PC-9 (cell line): ENCODE data around the gene CENPB. TPM values are rescaled to one million over a fixed set of nuclear protein-coding genes. Genes with fewer than 3 reads are reported as not detected.

Source experiments
- BruUV-seq: library from RNA; stranded (reverse); fragments of 400-500 nt; replicated peaks from 2 replicates; lab custom pipeline; 2021; lab: Mats Ljungman, UMichigan
- CTCF ChIA-PET: fragments of 300-600 bp; sonication (Branson Sonifier 250); formaldehyde crosslinking; loops from one replicate; lab custom pipeline; 2022; ENCODE audit warnings: antibody characterized with exemption; lab: Charles Lee
- POLR2A ChIA-PET: fragments of 300-600 bp; sonication (Branson Sonifier 250); formaldehyde crosslinking; loops from one replicate; lab custom pipeline; 2022; ENCODE audit warnings: antibody characterized with exemption; ENCODE audit not compliant: unreplicated experiment; lab: Charles Lee
- DNase-seq, 2 experiments: peaks; one replicate each; pipeline versions ENCODE4 v3.0.0 to v3.0.0-alpha.2; 2015 to 2022; ENCODE audit warnings: mixed read lengths in 1 of 2
- H2AFZ ChIP-seq: fragments of 200-600 bp; sonication (generic); 2 replicates; pipeline ENCODE4 v1.8.1; 2017; ENCODE audit warnings: antibody characterized with exemption
- H3F3A ChIP-seq: fragments of 200-600 bp; sonication (generic); 2 replicates; pipeline ENCODE4 v1.8.1; 2017; ENCODE audit warnings: antibody characterized with exemption, mild to moderate bottlenecking, low read depth; ENCODE audit not compliant: insufficient read depth
- H3K27ac ChIP-seq: fragments of 200-600 bp; sonication (generic); 2 replicates; pipeline ENCODE4 v1.6.1; 2016; ENCODE audit warnings: mixed run types
- H3K27me3 ChIP-seq: fragments of 200-600 bp; sonication (generic); 2 replicates; pipeline ENCODE4 v1.6.1; 2016; ENCODE audit warnings: low read depth, mixed run types; ENCODE audit not compliant: insufficient read depth
- H3K36me3 ChIP-seq: fragments of 200-600 bp; sonication (generic); 2 replicates; pipeline ENCODE4 v1.6.1; 2016; ENCODE audit warnings: low read depth, mixed run types
- H3K4me1 ChIP-seq: fragments of 200-600 bp; sonication (generic); replicated peaks from 2 replicates; pipeline ENCODE4 v1.6.1; 2016; ENCODE audit warnings: mixed run types; ENCODE audit not compliant: insufficient read depth
- H3K4me2 ChIP-seq: fragments of 200-600 bp; sonication (generic); 2 replicates; pipeline ENCODE4 v1.6.1; 2017; ENCODE audit warnings: mixed run types
- H3K4me3 ChIP-seq: fragments of 200-600 bp; sonication (generic); 2 replicates; pipeline ENCODE4 v1.6.1; 2016; ENCODE audit warnings: mixed run types
- H3K79me2 ChIP-seq: fragments of 200-600 bp; sonication (generic); 2 replicates; pipeline ENCODE4 v1.6.1; 2017; ENCODE audit warnings: low read depth, mixed run types
- H3K9me2 ChIP-seq: fragments of 200-600 bp; sonication (generic); 2 replicates; pipeline ENCODE4 v1.8.1; 2017; ENCODE audit warnings: mild to moderate bottlenecking; ENCODE audit not compliant: insufficient read depth
- H3K9me3 ChIP-seq: fragments of 200-600 bp; sonication (generic); 2 replicates; pipeline ENCODE4 v1.8.1; 2016; ENCODE audit warnings: low read depth; ENCODE audit not compliant: insufficient read depth
- H4K20me1 ChIP-seq: fragments of 200-600 bp; sonication (generic); 2 replicates; pipeline ENCODE4 v1.8.1; 2017; ENCODE audit not compliant: insufficient read depth
- EZH2 ChIP-seq: fragments of 200-600 bp; sonication (generic); IDR thresholded peaks from 2 replicates; pipeline ENCODE4 v1.8.0; 2017; ENCODE audit warnings: antibody characterized with exemption, low read depth
- intact Hi-C: fragments of 100-400 bp; cut with micrococcal nuclease; formaldehyde crosslinking; loops from one replicate; pipeline ENCODE4 v1.10.0; 2022; ENCODE audit not compliant: unreplicated experiment
- total RNA-seq: library from RNA; stranded (reverse); gene quantifications from 2 replicates; pipeline ENCODE4 v1.2.3, GENCODE V29; 2021
- TF ChIP-seq, protein P1 (sequence below): fragments of 200-600 bp; sonication (generic); conservative IDR thresholded peaks from 2 replicates; pipeline ENCODE4 v1.6.1; 2017; ENCODE audit warnings: mixed run types, antibody characterized with exemption, mild to moderate bottlenecking, moderate library complexity

The CENPB gene
- total RNA-seq, 1 experiment from 2014 or later, result 70.8 TPM

DNA sequence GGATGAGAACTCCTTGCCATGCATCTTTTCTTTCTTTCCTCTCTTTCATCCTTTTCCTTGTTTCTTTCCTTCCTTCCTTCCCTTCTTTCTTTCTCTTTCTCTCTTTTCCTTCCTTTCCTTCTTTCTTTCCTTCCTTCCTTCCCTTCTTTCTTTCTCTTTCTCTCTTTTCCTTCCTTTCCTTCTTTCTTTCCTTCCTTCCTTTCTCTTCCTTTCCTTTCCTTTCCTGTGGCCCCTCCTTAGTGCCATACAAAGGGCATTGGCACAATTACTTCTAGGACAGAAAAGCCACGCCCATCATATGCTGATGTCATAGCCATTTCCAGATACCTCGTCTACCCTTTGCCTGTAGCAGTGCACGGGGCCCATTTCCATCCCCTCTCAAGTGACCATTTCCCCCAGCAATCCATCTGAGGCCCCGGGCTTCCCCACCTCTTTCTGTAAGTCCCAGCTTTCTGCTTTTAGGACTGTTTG, 2.2 kb upstream of the CENPB start:
- Histone ChIP-seq H3K79me2 (peaks cover 28% of the 10 kb centered on the region), H3F3A (peaks cover 8% of the 10 kb centered on the region), H3K27me3 (no peaks in the 10 kb centered on the region), H3K27ac (no peak overlapping the region), H3K9me2 (no peaks in the 10 kb centered on the region), H4K20me1 (peaks cover 17% of the 10 kb centered on the region), H3K4me3 (no peak overlapping the region), H3K9me3 (no peaks in the 10 kb centered on the region), H2AFZ (no peak overlapping the region), H3K36me3 (no peaks in the 10 kb centered on the region), H3K4me2 (no peak overlapping the region), H3K4me1 (peaks cover 24% of the 10 kb centered on the region)
- intact Hi-C loops, result loop anchor here (10.0 kb wide), 2 partner anchors 226 to 316 kb away; partner anchors contain the start of gene RNF24
- CTCF ChIA-PET, result interaction anchor here (0.7 kb wide), 1 partner anchor 196 kb away, joined by 3 read pairs; no protein-coding TSS in a partner anchor
- POLR2A ChIA-PET, result no interaction called here
- no peak for DNase-seq
- BruUV-seq, result no TSS peak
- TF ChIP-seq, protein P1, sequence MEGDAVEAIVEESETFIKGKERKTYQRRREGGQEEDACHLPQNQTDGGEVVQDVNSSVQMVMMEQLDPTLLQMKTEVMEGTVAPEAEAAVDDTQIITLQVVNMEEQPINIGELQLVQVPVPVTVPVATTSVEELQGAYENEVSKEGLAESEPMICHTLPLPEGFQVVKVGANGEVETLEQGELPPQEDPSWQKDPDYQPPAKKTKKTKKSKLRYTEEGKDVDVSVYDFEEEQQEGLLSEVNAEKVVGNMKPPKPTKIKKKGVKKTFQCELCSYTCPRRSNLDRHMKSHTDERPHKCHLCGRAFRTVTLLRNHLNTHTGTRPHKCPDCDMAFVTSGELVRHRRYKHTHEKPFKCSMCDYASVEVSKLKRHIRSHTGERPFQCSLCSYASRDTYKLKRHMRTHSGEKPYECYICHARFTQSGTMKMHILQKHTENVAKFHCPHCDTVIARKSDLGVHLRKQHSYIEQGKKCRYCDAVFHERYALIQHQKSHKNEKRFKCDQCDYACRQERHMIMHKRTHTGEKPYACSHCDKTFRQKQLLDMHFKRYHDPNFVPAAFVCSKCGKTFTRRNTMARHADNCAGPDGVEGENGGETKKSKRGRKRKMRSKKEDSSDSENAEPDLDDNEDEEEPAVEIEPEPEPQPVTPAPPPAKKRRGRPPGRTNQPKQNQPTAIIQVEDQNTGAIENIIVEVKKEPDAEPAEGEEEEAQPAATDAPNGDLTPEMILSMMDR, result no peak
- no peak for TF ChIP-seq EZH2

DNA sequence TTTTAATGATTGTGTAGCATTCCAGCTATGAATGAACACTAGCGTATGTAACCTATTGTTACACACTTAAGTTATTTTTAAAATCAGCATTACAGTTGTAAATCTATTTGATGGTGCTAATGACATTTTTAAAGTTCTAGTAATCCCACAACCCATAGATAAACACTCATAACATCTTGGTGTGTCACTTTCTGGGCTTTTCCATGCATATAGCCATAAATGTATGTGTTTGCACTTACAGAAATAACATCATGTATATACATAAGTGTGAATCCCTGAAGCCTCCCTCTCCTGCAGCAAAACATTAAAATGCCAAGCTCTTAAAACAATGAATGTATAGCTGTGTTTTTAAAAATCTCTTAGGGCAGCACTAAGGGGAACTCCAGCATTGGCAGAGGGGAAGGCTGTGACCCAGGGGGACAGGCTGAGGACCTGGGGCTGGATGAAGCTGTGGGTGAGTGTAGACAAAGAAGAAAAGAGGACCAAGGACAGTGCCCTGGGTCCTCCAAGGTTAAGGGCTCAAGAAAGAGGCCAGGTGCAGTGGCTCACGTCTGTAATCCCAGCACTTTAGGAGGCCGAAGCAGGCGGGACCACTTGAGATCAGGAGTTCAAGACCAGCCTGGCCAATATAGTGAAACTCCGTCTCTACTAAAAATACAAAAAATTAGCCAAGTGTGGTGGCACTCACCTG, 929 bp upstream of the CENPB start:
- H4K20me1 ChIP-seq, result peaks cover 30% of the 10 kb centered on the region
- BruUV-seq, result TSS peak; percentile 58
- H3K4me3 ChIP-seq, result peak overlapping the region; percentile 62
- peak overlapping the region; percentile 82 for H2AFZ ChIP-seq
- peaks cover 36% of the 10 kb centered on the region for H3K4me1 ChIP-seq
- intact Hi-C loops, result loop anchor here (2.0 to 10.0 kb wide), 3 partner anchors 59 to 317 kb away; partner anchors contain the start of genes MAVS and RNF24
- POLR2A ChIA-PET, result interaction anchor here (0.6 kb wide), 3 partner anchors 8 to 83 kb away, joined by 3 to 15 read pairs (median 3); partner anchors contain the start of gene CDC25B
- CTCF ChIA-PET, result interaction anchor here (0.6 to 2.1 kb wide), 6 partner anchors 19 to 63 kb away, joined by 3 to 12 read pairs (median 6); partner anchors contain the start of gene AP5S1
- no peaks in the 10 kb centered on the region for H3K27me3 ChIP-seq
- H3K9me3 ChIP-seq, result no peaks in the 10 kb centered on the region
- H3K79me2 ChIP-seq, result peaks cover 34% of the 10 kb centered on the region
- H3K9me2 ChIP-seq, result no peaks in the 10 kb centered on the region
- TF ChIP-seq EZH2, result no peak
- TF ChIP-seq, protein P1, result no peak
- peak overlapping the region; percentile 87 for H3K4me2 ChIP-seq
- no peak for DNase-seq
- no peaks in the 10 kb centered on the region for H3K36me3 ChIP-seq
- peaks cover 14% of the 10 kb centered on the region for H3F3A ChIP-seq
- no peak overlapping the region for H3K27ac ChIP-seq

DNA sequence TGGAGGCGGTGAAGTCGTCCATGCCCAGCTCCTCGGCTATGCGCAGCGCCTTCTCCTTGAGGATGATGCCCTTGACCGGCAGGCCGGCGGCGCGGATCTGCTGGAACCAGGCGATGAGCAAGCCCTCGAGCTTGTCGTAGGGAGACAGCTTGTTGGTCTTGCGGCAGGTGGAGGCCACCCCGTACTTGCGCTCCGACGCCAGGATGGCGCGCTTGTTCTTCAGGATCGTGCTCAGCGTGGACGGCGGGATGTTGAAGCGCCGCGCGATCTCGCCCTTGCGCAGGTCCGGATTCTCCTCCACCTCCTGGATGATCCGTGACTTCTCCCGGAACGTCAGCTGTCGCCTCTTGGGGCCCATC, 435 bp downstream of the CENPB start:
- intact Hi-C loops, result loop anchor here (1.0 to 10.0 kb wide), 5 partner anchors 34 to 319 kb away; partner anchors contain the start of genes AP5S1, MAVS and RNF24
- peaks cover 24% of the 10 kb centered on the region for H3F3A ChIP-seq
- no peaks in the 10 kb centered on the region for H3K27me3 ChIP-seq
- peak overlapping the region; percentile 68 for H3K4me3 ChIP-seq
- peak; percentile 51 to 53 for DNase-seq
- H4K20me1 ChIP-seq, result peaks cover 38% of the 10 kb centered on the region
- peak overlapping the region; percentile 97 for H3K4me2 ChIP-seq
- no peaks in the 10 kb centered on the region for H3K9me3 ChIP-seq
- H3K27ac ChIP-seq, result no peak overlapping the region
- no peaks in the 10 kb centered on the region for H3K36me3 ChIP-seq
- no peak overlapping the region; the same call in 1 of the 2 replicates for H2AFZ ChIP-seq
- peaks cover 34% of the 10 kb centered on the region for H3K79me2 ChIP-seq
- ChIA-PET CTCF (interaction anchor here (0.6 to 2.1 kb wide), 3 partner anchors 17 to 35 kb away, joined by 3 to 6 read pairs (median 5); partner anchors contain the start of gene AP5S1), POLR2A (interaction anchor here (0.6 to 1.0 kb wide), 4 partner anchors 9 to 98 kb away, joined by 3 to 7 read pairs (median 4); no protein-coding TSS in a partner anchor)
- no peaks in the 10 kb centered on the region for H3K9me2 ChIP-seq
- no TSS peak for BruUV-seq
- TF ChIP-seq, protein P1, result no peak
- H3K4me1 ChIP-seq, result peaks cover 36% of the 10 kb centered on the region
